A549 (cell line): ENCODE results near the gene PNMT. TPM values are rescaled to one million over a fixed set of nuclear protein-coding genes. Genes with fewer than 3 reads are reported as not detected.
A peak's percentile ranks its signal among the peaks of the same experiment; 100 is the strongest.

Experiments used
- ATAC-seq, 2 experiments: fragments of 200-7000 bp in 1 of 2; fragments of >200 bp in 1 of 2; cut with Nextera tagmentation in 1 of 2; cut with Tn5 transposase in 1 of 2; 3 replicates each; pipeline versions ENCODE4 v1.8.0 to v1.9.1; 2018 to 2020; ENCODE audit warnings: mild to moderate bottlenecking in 1 of 2, moderate library complexity in 1 of 2
- CTCF ChIA-PET: fragments of 300-600 bp; sonication (Branson Sonifier 250); formaldehyde crosslinking; extraction: SDS; loops from one replicate; lab custom pipeline; 2021; ENCODE audit warnings: antibody characterized with exemption, inconsistent platforms; lab: Yijun Ruan, JAX
- POLR2A ChIA-PET: fragments of 350-600 bp; formaldehyde crosslinking; extraction: SDS; loops from one replicate; lab custom pipeline; 2021; ENCODE audit warnings: antibody characterized with exemption, inconsistent platforms; lab: Yijun Ruan, JAX
- DNase-seq, 2 experiments: peaks; one replicate each; pipeline versions ENCODE4 v3.0.0 to v3.0.0-alpha.2; 2011 to 2016; ENCODE audit warnings: low read depth in 1 of 2, low spot score in 1 of 2
- FAIRE-seq: peaks from 2 replicates; lab custom pipeline; 2011; peaks lifted over from hg19 to GRCh38; lab: Jason Lieb, UNC
- H3K27ac ChIP-seq, 2 experiments: fragments of >200 bp; sonication (Bioruptor Twin); formaldehyde crosslinking; 3 replicates each; pipeline ENCODE4 v1.5.1; 2016 to 2017
- H3K4me1 ChIP-seq: fragments of >200 bp; sonication (Bioruptor Twin); formaldehyde crosslinking; 3 replicates; pipeline ENCODE4 v1.6.1; 2016
- H3K4me2 ChIP-seq: fragments of >200 bp; sonication (Bioruptor Twin); formaldehyde crosslinking; 3 replicates; pipeline ENCODE4 v1.6.1; 2016
- H3K4me3 ChIP-seq: fragments of >200 bp; sonication (Bioruptor Twin); formaldehyde crosslinking; 3 replicates; pipeline ENCODE4 v1.5.1; 2016
- H3K9me3 ChIP-seq: fragments of >200 bp; sonication (Bioruptor Twin); formaldehyde crosslinking; 3 replicates; pipeline ENCODE4 v1.6.1; 2016
- CBX8 ChIP-seq: fragments of 200-600 bp; sonication (generic); IDR thresholded peaks from 2 replicates; pipeline ENCODE4 v1.6.1; 2016
- CHD2 ChIP-seq: fragments of 150-350 bp; IDR thresholded peaks from 2 replicates; pipeline ENCODE4 v1.6.1; 2014; ENCODE audit warnings: low read length; ENCODE audit not compliant: partially characterized antibody
- CHD4 ChIP-seq: fragments of 200-600 bp; sonication (generic); IDR thresholded peaks from 2 replicates; pipeline ENCODE4 v1.6.1; 2016; ENCODE audit warnings: antibody characterized with exemption, mild to moderate bottlenecking, borderline replicate concordance
- CTCF ChIP-seq: fragments of >200 bp; sonication (Bioruptor Twin); formaldehyde crosslinking; IDR thresholded peaks from 3 replicates; pipeline ENCODE4 v1.5.1; 2016
- EHMT2 ChIP-seq: fragments of 200-600 bp; sonication (generic); IDR thresholded peaks from 2 replicates; pipeline ENCODE4 v1.6.1; 2016; ENCODE audit warnings: antibody characterized with exemption, low read depth, mild to moderate bottlenecking, moderate library complexity
- EP300 ChIP-seq, 2 experiments: fragments of >200 bp; sonication (Bioruptor Twin); formaldehyde crosslinking; IDR thresholded peaks; 2 replicates in 1 of 2; 3 replicates in 1 of 2; pipeline ENCODE4 v1.6.1; 2016 to 2017
- ESRRA ChIP-seq: fragments of 150-350 bp; IDR thresholded peaks from 2 replicates; pipeline ENCODE4 v1.6.1; 2014; ENCODE audit warnings: mild to moderate bottlenecking, low read length, borderline replicate concordance
- FOSB ChIP-seq: fragments of 250-450 bp; sonication (Bioruptor Pico); IDR thresholded peaks from 2 replicates; pipeline ENCODE4 v1.5.0; 2020; ENCODE audit warnings: mild to moderate bottlenecking, moderate library complexity
- FOSL2 ChIP-seq, 2 experiments: fragments of 450-650 bp in 1 of 2; fragments of >200 bp in 1 of 2; sonication (Bioruptor Twin) in 1 of 2; formaldehyde crosslinking; IDR thresholded peaks; 2 replicates each; pipeline versions ENCODE4 v1.5.0 to v1.6.1; 2016 to 2020; ENCODE audit warnings: mild to moderate bottlenecking in 1 of 2, moderate library complexity in 1 of 2
- HOXB5 ChIP-seq: fragments of 250-450 bp; sonication (Bioruptor Pico); IDR thresholded peaks from 2 replicates; pipeline ENCODE4 v1.5.0; 2020; ENCODE audit warnings: mild to moderate bottlenecking, moderate library complexity
- MAFK ChIP-seq: fragments of 450-650 bp; IDR thresholded peaks from 2 replicates; pipeline ENCODE4 v1.6.1; 2014; ENCODE audit not compliant: partially characterized antibody
- MAX ChIP-seq: IDR thresholded peaks from 2 replicates; pipeline ENCODE4 v1.6.1; 2012
- MAZ ChIP-seq: fragments of 150-350 bp; IDR thresholded peaks from 2 replicates; pipeline ENCODE4 v1.6.1; 2014; ENCODE audit warnings: antibody characterized with exemption, low read depth, low read length, borderline replicate concordance
- MYC ChIP-seq: IDR thresholded peaks from 2 replicates; pipeline ENCODE4 v1.6.1; 2012; ENCODE audit warnings: mild to moderate bottlenecking, inconsistent platforms, low read length, improper control_type of control experiment, borderline replicate concordance
- NFE2L2 ChIP-seq: fragments of 150-350 bp; conservative IDR thresholded peaks from 2 replicates; pipeline ENCODE4 v1.6.1; 2014; ENCODE audit warnings: low read length
- PBX3 ChIP-seq: IDR thresholded peaks from 2 replicates; pipeline ENCODE4 v1.6.1; 2012
- POLR2A ChIP-seq: IDR thresholded peaks from 2 replicates; pipeline ENCODE4 v1.6.1; 2012; ENCODE audit warnings: mild to moderate bottlenecking, low read length
- RAD21 ChIP-seq, 2 experiments: fragments of >200 bp in 1 of 2; sonication (Bioruptor Twin) in 1 of 2; formaldehyde crosslinking in 1 of 2; IDR thresholded peaks in 1 of 2; conservative IDR thresholded peaks in 1 of 2; 2 replicates in 1 of 2; 3 replicates in 1 of 2; pipeline ENCODE4 v1.6.1; 2012 to 2018; ENCODE audit warnings: inconsistent platforms in 1 of 2
- RCOR1 ChIP-seq: fragments of 150-350 bp; IDR thresholded peaks from 2 replicates; pipeline ENCODE4 v1.6.1; 2014; ENCODE audit warnings: antibody characterized with exemption, low read length, low read depth
- SMC3 ChIP-seq: fragments of >200 bp; sonication (Bioruptor Twin); formaldehyde crosslinking; IDR thresholded peaks from 3 replicates; pipeline ENCODE4 v1.6.1; 2018; ENCODE audit warnings: inconsistent platforms
- ZFP36 ChIP-seq: fragments of 450-650 bp; IDR thresholded peaks from 2 replicates; pipeline ENCODE4 v1.6.1; 2014; ENCODE audit warnings: borderline replicate concordance; ENCODE audit not compliant: partially characterized antibody
- WGBS: methylation state at CpG from one replicate; pipeline ENCODE4 v1.1.6; 2017; ENCODE audit errors: missing lambda C conversion rate; 5-methylcytosine and 5-hydroxymethylcytosine counted together
- polyA plus RNA-seq, 4 experiments: library from polyadenylated mRNA; depleted of rRNA in 3 of 4; stranded (reverse); fragments of >200 nt; fragmentation: RNase III in 1 of 4; extraction: RNeasy Plus Mini Kit Qiagen cat#74134 plus additional on column Dnase treatment in 1 of 4; gene quantifications; 2 replicates in 3 of 4; 3 replicates in 1 of 4; pipeline ENCODE4 v1.2.3, GENCODE V29; 2011 to 2017
- TF ChIP-seq, protein P1 (sequence below): IDR thresholded peaks from 2 replicates; pipeline ENCODE4 v1.6.1; 2012; ENCODE audit warnings: low read depth, borderline replicate concordance
- TF ChIP-seq, protein P2 (sequence below): fragments of 250-450 bp; sonication (Bioruptor Pico); IDR thresholded peaks from 2 replicates; pipeline ENCODE4 v1.5.0; 2020; ENCODE audit warnings: low read depth, mild to moderate bottlenecking, moderate library complexity

PNMT gene
- polyA plus RNA-seq, 2 of the 4 experiments (the other 2 are of a cell fraction): not detected

DNA sequence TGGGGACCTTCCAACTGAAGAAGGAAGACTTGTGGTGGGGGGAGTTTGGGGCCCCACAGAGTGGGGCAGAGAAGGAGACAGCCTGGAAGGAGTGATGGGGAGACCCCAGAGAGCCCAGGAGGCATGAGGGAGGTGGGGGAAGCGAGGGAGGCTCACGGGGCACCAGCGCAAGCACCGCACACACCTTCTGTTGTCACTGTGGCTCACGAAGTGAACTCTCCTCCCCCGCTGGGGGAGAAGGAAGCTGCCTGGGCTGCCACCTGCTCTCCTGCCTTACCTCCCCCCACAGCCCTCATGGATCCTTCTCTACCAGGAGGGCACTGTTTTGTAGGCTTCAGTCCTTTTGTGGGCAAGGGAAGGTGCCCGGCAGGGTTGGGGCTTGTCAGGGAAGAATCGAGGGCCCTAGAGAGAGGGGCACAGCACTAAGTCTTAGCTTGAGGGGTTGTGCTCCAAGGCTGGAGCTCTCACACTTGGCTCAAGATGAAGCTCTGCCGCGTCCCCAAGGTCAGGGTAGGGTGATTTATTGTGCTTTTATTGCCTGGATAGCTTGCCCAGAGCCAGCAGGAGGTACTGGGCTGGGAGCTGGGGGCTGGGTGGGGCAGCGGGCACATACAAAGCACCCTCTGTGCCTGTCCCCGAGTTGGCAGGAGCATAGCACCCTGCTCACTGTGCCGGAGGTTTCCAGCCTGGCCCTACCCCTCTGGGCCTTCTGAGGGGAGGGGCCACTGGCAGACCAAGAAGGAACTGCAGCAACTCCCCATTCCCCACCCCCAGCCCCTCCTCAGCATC is 35.9 kb upstream of the PNMT start:
- ATAC-seq (no peak), FAIRE-seq (no peak), DNase-seq (no peak)
- H3K4me2 ChIP-seq: no peak overlapping the region
- no peak overlapping the region for H3K4me3 ChIP-seq
- H3K4me1 ChIP-seq: peaks cover 11% of the 10 kb centered on the region; the same call in 2 of the 3 replicates
- H3K9me3 ChIP-seq: no peaks in the 10 kb centered on the region
- no peak overlapping the region for H3K27ac ChIP-seq
- TF ChIP-seq MAFK (no peak), PBX3 (no peak), NFE2L2 (no peak), ZFP36 (no peak), CBX8 (no peak), MAX (no peak), HOXB5 (CRISPR knock-in tag) (no peak)
- ChIA-PET CTCF (interaction anchor here (1.2 to 58.8 kb wide), 7 partner anchors 2 to 121 kb away, joined by 3 to 1581 read pairs (median 533); partner anchors contain the start of genes ERBB2, NEUROD2, PGAP3 and PNMT), POLR2A (interaction anchor here (0.8 kb wide), 1 partner anchor 9 kb away, joined by 6 read pairs; no protein-coding TSS in a partner anchor)
- WGBS: 58% methylated on average over 13 of the region's 13 CpGs

DNA sequence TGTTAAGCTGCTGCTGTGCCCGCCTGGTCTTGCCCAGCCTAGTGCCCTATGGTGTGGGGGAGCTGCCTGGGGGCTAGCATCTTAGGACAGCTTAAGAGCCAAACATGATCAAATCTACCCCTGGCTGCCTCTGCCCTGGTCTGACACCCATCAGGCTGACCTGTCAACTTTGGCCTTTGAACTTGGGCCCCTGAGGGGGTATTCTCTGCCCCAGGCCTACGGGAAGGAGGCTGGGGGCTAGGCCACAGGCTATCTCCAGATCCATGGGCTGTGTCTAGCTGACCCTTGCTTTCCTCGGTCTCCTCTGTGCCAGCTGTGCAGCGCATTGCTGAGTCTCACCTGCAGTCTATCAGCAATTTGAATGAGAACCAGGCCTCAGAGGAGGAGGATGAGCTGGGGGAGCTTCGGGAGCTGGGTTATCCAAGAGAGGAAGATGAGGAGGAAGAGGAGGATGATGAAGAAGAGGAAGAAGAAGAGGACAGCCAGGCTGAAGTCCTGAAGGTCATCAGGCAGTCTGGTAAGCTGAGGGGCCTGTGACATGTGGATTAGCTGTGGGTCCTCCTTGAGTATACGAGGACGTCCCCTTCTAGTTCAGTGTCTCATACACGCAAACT is 34.6 kb upstream of the PNMT start:
- ATAC-seq (no peak), DNase-seq (no peak), FAIRE-seq (no peak)
- ChIA-PET POLR2A (no interaction called here), CTCF (interaction anchor here (0.6 to 58.8 kb wide), 14 partner anchors 1 to 560 kb away, joined by 3 to 1581 read pairs (median 5); partner anchors contain the start of genes ERBB2, MIEN1, NEUROD2 and PGAP3)
- H3K27ac ChIP-seq: no peak overlapping the region
- H3K4me3 ChIP-seq: no peak overlapping the region
- H3K4me1 ChIP-seq: peaks cover 21% of the 10 kb centered on the region
- no peaks in the 10 kb centered on the region for H3K9me3 ChIP-seq
- no peak overlapping the region for H3K4me2 ChIP-seq
- no peak for TF ChIP-seq MYC
- no peak for TF ChIP-seq EP300 (IDR thresholded peaks at IDR 0.05)
- TF ChIP-seq, protein P1, sequence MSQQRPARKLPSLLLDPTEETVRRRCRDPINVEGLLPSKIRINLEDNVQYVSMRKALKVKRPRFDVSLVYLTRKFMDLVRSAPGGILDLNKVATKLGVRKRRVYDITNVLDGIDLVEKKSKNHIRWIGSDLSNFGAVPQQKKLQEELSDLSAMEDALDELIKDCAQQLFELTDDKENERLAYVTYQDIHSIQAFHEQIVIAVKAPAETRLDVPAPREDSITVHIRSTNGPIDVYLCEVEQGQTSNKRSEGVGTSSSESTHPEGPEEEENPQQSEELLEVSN: no peak
- no peak for TF ChIP-seq RCOR1
- no peak for TF ChIP-seq FOSL2 (IDR thresholded peaks at IDR 0.05)
- TF ChIP-seq FOSL2 (CRISPR knock-in tag; IDR thresholded peaks at IDR 0.05): no peak
- no peak for TF ChIP-seq MAFK
- TF ChIP-seq POLR2A: no peak
- TF ChIP-seq, protein P2, sequence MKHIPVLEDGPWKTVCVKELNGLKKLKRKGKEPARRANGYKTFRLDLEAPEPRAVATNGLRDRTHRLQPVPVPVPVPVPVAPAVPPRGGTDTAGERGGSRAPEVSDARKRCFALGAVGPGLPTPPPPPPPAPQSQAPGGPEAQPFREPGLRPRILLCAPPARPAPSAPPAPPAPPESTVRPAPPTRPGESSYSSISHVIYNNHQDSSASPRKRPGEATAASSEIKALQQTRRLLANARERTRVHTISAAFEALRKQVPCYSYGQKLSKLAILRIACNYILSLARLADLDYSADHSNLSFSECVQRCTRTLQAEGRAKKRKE (CRISPR knock-in tag): no peak
- WGBS: 86% methylated on average over 8 of the region's 8 CpGs

DNA sequence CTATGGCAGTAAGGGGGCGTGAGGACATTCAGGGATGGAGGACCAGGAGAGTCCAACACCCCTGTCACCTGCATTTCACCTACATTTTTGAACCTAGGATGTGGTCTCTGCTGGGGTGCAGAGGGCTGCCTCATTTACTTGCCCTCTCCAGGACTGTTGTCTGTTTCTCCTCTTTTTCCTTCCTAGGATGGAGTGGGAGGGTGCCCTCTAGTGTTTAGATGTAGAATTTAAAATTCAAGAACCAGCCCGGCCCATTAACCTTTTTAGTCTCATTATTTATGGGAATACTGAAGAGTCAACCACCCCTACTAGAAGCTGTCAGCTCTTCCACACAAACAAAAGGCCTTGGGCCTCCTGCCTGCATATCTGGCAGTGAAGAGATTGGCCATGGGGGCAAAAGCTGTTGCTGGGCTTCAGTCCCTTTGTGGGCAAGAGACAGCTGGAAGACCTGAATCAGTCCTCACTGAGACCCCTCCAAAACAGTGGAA is 33.8 kb upstream of the PNMT start:
- CTCF ChIA-PET: interaction anchor here (0.6 to 58.8 kb wide), 16 partner anchors 0 to 582 kb away, joined by 3 to 1581 read pairs (median 6); partner anchors contain the start of genes ERBB2, MIEN1, NEUROD2 and PGAP3
- 36% methylated on average over 2 of the region's 2 CpGs for WGBS
- H3K4me2 ChIP-seq: no peak overlapping the region
- no peak overlapping the region for H3K4me3 ChIP-seq
- ATAC-seq: peak; percentile 8 to 48; a peak in 3 of 6 replicates
- no peak overlapping the region for H3K27ac ChIP-seq
- TF ChIP-seq ESRRA (no peak), SMC3 (peak; percentile 49; the same call in 2 of the 3 replicates), RAD21 (conservative IDR thresholded peaks at IDR 0.05 in 1 of 2, IDR thresholded peaks at IDR 0.05 in 1 of 2) (peak; percentile 11 to 38; a peak in 2 of 5 replicates), CTCF (peak; percentile 87), MAZ (no peak), FOSB (no peak), EHMT2 (no peak), CHD2 (no peak), CHD4 (no peak)
- TF ChIP-seq, protein P1: no peak
- no peaks in the 10 kb centered on the region for H3K9me3 ChIP-seq
- POLR2A ChIA-PET: no interaction called here
- FAIRE-seq: no peak
- peak; percentile 68 to 85 for DNase-seq
- peaks cover 23% of the 10 kb centered on the region for H3K4me1 ChIP-seq
